Mucosa of gallbladder (tissue), 1 donor: ENCODE results near the gene TSGA10. TPM values are rescaled to one million over a fixed set of nuclear protein-coding genes. Genes with fewer than 3 reads are reported as not detected.
A peak's percentile ranks its signal among the peaks of the same experiment; 100 is the strongest.
"Not testable (repeated sequence)": the region's sequence is repeated elsewhere in the genome, so short reads cannot be mapped to it uniquely, and the experiment has no call there.

Experiments
- DNase-seq: peaks from one replicate; pipeline ENCODE4 v3.0.0-alpha.2; 2020; ENCODE audit warnings: low spot score
- total RNA-seq: library from RNA; stranded (reverse); gene quantifications from one replicate; pipeline ENCODE4 v1.2.1, GENCODE V29; 2021
- donor health status: DM: no; HTN: no; CAD: no.

TSGA10 gene
- total RNA-seq, 1 donor from 2014 or later = 9.3 TPM

DNA sequence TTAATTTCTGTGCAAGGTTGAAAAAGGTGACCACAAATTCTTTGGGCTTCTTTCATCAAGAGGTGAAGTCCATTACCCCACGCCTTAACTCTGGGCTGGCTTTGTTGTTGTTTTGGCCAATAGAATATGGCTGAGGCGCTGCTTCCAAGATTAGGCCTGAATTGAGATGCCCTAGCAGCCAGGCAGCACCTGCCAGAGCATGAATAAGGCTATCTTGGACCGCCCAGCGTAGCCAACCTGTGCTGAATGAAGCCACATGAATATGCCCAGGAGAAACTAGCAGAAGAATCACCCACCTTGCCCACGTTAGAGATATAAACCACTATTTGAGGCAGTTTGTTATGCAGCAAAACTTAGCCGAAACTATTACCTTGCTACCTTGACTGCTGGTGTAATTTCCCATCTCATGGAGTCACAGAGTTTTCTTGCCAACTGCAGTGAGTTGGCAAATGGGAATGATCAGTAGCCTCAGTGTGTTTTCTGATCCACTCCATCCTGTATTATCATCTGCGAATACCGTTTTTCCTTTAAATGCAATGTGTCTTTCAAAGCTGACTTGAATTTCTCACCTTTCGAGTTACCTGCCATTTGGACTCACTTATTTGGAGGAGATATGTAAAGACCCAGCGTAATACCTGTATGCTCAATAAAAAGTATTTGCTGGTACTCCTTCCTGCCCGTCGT, 679 bp downstream of the TSGA10 start:
- no peak for DNase-seq

DNA sequence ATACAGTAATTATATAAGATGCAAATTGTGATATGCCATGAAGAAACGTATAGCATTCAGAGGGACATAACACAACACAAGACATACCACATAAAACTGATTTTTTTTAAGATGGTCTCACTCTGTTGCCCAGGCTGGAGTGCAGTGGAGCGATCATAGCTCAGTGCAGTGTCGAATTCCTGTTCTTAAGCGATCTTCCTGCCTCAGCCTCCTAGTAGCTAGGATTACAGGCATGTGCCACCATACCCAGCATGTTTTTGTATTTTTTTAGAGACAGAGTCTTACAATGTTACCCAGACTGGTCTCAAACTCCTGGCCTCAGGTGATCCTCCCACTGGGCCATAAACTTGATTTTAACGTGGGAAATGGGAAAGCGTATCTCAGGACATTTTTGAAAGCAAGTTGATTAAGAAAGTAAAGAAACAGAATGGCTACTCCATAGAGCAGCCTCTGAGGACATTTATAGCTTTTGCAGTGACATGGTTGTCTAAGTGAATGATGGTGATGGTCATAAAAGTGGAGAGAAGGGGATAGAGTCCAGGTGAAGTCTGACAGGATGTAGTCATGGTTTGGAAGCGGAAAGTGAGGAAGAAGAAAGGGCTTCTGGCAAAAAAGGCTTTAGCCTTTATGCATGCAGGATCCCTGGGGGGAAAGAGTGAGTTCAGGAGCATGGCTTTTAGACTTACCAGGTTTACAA, 2.4 kb downstream of the TSGA10 start:
- DNase-seq = no peak

DNA sequence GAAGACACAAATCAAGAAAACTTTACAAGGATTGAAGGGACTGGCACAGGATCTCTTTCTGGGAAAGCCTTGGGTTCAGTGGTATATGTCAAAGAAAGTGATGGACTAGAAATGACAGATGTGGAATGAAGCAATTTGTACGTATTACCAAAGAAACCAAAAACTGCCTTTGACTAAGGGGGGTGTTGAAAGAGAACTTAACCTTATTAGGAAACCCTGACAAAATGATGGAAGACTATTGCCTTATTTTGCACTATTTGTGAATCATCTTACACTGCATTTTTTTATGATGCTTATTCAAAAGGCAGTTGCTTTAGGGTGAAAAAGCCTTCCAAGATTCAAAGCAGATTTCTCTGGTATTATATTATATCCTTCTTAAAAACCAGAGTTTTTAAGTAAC, 4.0 kb downstream of the TSGA10 start:
- no peak for DNase-seq

DNA sequence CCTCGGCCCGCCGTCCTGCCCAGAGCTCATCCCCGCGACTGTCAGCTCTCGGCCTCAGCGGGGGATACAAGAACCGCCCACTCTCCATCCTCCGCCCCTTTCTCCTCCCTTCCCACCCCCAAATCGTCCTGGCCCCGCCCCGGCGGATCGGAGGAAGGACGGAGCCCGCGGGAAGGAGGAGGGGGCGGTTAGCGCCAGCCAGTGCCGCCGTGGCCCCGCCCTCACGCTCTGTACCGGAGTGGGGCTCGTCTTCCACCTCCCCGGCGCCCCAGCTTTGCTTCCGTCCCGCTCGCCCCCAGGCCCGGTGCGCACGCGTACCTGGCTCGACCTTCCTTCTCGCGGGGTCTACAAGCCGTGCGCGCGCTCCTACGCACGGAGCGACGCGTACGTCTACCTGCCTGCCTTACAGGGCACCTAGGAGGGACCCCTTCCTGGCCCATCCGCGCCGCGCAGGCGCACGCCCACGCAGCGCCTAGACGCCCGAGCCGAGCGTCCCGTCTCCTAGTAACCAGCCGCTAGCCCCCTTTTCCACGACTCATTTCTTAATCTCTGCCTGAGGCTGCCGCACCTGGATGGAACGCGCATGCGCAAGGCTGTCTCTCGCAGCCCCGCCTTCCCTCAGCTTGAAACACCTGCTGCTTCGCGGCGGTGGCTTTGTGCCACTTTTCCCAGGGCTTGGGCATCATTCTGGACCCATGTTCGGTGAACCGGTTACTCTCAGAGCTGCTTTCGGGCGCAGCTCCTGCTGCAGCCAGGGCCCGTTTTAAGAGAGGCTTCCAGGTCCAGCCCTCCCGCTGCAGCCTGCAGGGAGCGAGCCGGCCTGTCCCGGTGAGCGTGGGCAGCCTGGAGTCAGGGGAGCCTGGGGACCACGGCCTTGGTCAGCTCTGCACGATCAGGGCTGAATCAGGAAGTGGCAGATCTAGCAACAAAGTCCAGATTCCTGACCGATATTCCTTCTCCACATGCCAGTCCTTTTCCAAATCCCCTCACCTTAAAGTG, 13.3 kb downstream of the TSGA10 start, which contains the start of gene C2orf15:
Gene C2orf15, plus strand, starts transcription at position 598 of the 999 bp plus-strand sequence. CDS start 8,852 bp downstream, outside the sequence.
- peak; percentile 95 for DNase-seq

DNA sequence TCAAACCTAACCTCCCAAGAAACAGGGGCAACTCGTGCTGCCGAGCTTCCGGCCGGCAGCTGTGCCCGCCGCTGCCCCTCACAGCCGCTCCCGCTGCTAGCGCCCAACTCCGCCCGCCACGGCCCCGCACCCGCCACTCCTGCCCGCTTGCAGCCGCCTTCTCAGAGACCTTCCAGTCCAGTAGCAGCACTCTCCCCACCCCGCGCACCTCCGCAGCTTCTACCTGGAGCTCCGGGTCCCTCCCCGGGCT, 14.0 kb downstream of the TSGA10 start:
- no peak for DNase-seq

DNA sequence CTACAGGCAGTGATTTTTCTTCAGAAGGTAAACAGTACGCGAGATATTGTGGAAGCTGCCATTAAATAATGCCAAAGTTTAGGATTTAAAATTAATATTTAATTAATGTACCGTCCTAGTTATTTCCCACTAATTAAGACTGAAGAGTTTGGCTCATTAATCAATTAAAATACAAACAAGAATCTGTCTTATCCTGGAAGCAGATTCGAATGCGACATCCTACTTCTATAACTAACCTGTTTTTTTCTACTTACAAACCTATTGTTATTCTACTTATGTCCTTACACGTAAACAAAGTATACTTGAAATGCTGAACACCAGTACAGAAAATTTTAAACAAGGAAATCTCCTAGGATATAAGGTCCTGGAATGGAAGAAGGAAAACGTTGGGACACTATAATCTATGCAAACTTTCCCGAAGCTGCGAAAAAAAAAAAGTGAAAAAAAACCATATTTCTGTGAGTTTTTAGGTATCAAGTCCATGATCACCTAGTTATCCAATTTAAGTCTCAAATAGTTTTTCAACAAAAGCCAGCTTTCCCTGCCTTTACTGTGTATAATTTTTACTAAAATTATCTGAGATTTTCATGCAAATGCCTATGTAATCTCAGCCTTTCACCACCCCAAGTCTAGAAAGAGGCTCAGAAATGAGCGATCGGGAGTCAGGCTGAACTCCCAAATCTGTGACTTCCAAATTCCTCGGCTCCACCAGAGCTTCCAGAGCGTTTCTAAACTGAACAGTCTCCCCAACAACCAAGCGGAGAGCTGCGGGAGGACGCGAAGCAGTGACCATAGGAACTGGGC, 14.5 kb downstream of the TSGA10 start:
- no peak for DNase-seq

DNA sequence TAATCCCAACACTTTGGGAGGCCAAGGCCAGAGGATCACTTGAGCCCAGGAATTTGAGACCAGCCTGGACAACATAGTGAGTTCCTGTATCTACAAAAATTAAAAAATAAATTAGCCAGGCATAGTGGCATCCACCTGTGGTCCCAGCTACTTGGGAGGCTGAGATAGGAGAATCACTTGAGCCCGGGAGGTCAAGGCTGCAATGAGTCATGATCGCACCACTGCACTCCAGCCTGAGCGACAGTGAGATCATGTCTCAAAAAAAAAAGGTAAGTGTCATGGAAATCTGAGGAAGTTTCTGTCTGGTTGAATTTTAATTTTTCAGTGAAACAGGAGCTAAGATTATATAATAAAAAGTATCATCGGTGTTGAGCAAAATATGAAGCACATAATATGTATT, 15.7 kb downstream of the TSGA10 start:
- no peak for DNase-seq

DNA sequence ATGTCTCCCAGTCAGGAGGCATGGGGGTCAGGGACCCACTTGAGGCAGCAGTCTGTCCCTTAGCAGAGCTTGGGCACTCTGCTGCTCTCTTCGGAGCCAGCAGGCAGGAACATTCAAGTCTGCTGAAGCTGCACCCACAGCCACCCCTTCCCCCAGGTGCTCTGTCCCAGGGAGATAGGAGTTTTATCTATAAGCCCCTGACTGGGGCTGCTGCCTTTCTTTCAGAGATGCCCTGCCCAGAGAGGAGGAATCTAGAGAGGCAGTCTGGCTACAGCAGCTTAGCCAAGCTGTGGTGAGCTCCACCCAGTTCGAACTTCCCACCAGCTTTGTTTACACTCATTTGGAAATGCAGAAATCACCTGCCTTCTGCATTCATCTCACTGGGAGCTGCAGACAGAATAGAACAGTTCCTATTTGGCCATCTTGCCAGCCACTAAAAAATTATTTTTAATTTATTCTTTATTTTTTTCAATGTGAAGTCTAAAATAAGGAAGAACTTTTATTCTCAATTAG, 19.6 kb downstream of the TSGA10 start:
- DNase-seq = not testable (repeated sequence)

DNA sequence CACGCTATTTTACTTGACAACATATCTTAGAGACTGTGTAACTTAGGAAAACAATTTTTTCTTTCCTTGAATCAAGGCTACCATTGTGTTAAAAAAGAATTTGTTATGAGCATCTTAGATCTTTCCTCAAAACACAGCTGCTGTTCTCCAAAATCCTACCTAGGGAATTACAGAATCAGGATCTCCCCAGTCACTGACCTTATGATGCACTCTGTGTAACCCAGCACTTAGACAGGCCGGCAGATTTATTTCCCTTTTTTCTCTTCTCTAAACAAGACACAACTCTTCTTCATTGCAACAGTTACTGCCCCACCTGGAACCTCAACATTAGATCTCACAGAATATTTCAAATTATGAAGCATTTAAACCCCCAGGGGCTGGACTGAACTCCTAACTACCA, 26.8 kb downstream of the TSGA10 start:
- DNase-seq = no peak

DNA sequence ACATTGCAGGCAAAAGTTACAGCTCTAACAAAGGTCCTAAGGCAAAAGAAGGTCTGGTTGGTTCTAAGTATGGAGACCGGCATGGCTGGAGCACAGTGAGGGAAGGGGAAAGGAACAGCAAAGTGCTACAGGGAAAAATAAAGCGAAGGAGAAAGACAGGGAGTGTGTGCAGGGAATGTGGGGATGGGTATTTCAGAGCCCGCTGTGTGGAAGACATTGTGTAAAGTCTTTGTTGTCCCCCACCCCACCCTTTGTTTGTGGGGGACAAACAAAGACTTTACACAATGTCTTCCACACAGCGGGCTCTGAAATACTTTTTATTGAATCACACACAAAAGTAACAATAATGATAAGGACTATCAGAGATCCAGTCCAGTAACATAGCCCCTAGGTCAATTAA, 42.1 kb downstream of the TSGA10 start:
- no peak for DNase-seq

DNA sequence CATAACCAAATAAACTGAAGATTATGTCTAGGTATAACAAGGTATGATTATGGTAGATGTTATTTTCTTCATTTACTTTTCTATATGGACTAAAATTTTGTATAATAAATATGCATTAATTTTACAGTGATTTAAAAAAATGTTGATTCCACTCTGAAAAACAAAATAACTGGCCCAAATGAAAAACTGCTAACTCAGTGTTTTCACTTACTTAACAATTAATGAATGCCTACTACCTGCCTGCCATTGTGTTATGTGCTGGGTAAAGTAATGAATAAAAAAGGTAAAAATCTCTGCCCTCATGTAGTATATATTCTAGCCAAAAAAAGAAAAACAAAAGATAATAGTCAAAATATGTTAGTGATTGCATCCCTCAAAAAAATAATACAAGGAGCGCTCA, 42.8 kb downstream of the TSGA10 start:
- no peak for DNase-seq

DNA sequence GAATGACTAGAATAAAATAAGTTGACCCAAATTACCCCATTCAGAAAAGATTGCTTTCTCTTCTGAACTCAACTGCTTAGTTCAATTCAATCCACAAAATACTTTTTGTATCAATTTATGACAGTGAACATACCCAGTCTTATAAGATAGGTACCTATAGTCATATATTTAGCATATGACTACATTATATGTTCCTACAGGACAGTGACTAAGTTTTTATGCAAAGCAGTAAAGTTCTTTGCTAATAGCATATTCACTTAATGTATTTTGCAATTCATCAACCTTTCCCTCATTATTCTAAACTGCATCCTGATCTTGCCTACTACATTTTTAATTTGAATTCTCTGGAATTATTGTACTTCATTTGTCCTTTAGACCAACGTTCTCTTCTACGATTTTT, 43.5 kb downstream of the TSGA10 start:
- DNase-seq = no peak

DNA sequence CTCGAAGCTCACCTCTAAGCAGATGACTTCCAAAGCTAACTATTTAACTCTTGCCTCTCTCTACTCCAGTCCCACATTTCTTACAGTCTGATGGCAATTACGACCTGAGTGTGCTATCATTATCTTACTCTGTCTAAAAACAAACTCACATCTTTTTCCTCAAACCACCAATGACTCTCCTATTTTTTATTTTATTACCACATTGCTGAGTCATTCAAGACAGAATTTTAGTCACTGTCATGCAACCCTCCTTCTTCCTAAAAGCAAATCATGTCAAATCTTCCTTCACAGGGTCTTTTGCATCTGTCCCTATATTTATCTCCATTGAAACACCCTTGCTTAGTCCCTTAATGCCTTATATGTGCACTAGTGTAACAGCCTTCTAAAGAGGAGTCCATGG, 47.8 kb downstream of the TSGA10 start:
- DNase-seq = no peak

DNA sequence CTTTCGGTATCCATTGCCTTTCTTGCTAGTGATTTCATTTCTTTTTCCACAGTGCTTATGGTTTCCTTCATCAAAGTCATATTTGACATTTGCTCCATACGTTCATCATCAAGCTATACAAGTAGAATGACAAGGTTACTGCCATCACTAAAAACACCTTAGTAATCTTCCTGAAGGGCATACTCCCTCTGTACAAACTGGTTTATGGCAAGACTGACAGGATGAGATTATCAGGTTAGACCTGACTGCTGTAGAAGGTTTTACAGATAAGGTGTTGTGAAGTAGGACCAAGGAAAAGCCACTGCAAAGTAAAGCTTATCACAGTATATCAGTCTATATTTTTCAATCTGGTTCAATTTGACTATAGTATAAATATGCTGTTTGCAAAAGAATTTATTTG, 50.7 kb downstream of the TSGA10 start:
- DNase-seq = no peak

DNA sequence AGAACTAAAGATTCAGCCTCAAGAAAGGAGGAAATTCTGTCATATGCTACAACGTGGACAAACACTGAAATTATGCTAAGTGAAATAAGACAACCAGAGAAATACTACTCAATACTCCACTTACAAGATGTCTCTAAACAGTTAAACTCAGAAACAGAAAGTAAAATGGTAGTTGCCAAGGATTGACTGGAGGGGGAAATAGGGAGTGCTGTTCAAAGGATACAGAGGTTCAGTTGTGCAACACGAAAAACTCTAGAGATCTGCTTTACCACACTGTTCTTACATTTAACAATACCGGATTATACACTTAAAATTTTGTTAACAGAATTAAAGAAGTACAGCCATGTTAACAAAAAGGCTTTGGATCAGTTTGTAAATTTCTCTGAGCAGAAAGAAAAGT, 53.0 kb downstream of the TSGA10 start:
- DNase-seq = no peak

DNA sequence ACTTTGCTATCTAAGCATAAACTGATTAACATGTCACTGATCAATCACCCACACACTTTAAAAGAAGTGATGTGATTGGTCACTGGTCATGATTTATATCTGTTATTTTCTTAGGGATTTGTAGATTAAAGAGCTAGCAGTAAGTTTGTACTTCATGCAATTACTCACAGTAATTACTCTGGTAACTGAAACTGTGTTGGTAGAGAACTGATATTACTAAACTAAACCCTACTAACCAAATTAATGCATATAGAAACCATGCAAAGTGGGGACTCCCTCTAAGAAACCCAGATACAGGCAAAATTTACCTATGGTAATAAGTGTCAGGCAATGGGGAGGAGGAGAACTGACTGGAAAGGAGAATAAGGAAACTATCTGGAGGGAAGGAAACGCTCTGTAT, 58.0 kb downstream of the TSGA10 start:
- DNase-seq = no peak

DNA sequence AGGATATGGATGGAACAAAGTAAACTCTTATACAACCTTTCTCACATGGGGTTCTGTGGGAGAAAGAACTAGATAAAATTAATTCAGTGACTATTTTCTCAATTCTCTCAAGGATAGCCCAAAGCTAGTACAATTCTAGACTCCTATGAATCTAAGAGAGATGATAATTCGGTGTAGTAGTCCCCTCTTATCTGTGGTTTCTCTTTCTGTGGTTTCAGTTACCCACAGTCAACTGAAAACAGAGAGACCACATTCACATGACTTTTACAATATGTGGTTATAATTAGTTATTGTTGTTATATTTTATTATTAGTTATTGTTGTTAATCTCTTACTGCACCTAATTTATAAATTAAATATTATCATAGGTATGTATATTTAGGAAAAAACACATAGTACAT, 66.7 kb downstream of the TSGA10 start:
- no peak for DNase-seq

DNA sequence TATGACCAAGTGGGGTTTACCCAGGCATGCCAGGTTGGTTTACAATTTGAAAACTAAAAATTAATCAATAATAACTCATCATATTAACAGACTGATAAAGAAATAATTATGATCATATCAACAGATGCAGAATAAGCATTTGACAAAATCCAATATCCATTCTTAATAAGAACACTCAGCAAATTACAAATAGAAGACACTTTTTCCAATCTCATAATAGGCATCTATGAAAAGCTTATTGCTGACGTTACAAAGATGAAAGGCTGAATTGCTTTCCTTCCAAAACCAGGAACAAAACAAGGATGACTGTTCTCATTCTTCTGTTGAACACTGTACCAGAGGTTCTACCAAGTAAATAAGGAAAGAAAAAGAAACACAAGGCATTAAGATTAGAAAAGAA, 68.4 kb downstream of the TSGA10 start:
- DNase-seq = no peak

DNA sequence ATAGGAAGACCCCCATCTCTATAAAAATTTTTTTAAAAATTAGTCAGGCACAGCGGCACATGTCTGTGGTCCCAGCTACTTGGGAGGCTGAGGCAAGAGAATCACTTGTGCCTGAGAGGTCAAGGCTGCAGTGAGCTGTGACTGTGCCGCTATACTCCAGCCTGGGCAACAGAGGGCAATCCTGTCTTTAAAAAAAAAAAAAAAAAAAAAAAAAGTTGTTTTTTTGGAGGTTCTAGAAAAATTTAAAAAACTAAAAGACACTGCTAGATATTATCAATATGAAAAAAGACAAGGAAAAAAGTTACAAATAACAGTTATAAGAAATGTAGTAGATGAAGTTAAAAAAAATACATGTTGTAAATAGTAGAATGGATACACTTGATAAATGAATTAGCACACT, 69.3 kb downstream of the TSGA10 start:
- no peak for DNase-seq

DNA sequence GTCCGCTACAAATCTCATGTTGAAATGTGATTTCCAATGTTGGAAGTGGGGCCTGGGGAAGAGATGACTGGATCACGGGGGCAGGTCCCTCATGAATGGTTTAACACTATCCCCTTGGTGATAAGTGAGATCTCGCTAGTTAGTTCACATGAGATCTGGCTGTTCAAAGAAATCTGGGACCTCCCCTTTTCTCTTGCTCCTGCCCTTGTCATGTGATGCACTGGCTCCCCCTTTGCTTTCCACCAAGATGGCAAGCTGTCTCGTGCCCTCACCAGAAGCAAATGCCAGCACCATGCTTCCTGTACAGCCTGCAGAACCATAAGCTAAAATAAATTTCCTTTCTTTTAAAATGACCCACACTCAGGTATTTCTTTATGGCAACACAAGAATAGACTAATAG, 70.5 kb downstream of the TSGA10 start:
- no peak for DNase-seq

DNA sequence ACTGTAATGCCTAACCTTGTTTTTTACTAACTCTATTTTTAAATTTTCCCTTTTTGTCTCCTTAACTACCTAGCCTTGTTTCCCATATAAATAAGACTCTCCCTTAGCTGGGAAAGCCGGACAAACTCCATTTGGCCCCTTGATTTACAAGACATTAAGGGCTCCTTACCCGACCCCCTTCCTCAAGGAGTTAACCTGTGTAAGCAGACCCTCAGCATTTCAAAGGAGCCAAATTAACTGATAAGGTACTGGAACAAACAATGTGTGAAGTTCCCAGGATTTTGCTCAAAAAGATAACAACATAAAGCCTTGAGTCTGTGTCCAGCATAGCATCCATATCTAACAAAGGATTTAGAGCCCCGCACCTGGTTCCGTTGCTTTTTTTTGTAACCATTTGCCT, 72.9 kb downstream of the TSGA10 start:
- no peak for DNase-seq

DNA sequence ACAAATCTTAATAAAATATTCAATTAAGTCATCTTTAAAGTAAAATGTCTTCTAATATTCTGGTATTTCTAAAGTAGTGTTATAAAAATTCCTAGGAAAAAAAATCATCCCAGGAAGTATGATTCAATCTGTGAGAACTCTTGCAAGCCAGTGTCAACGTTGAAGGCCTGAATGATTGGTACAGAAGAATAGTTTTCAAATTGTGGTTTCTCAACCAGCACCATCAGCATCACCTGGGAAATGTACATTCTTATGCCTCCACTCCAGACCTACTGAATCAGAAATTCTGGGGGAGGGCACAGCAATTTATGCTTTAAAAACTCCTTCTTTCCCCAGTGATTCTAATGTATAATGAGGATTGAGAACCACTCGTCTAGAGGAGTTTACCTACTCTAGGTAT, 75.5 kb downstream of the TSGA10 start:
- no peak for DNase-seq
